ENCODE results near the gene RPS2.
A peak's percentile ranks its signal among the peaks of the same experiment; 100 is the strongest.

The RPS2 gene

GRCh38 chr16:1961651-1962067, 3.0 kb downstream of the RPS2 start:
- Histone ChIP-seq H3K79me2 (ENCODE audit: insufficient read depth, low read length) (peaks cover 21% of the 10 kb centered on the region), H4K20me1 (ENCODE audit: insufficient read depth, low read length) (no peaks in the 10 kb centered on the region), H3K9me3 (ENCODE audit: low read length) (no peaks in the 10 kb centered on the region), H3K27ac (ENCODE audit: low read depth, low read length, poor library complexity, severe bottlenecking) (peak overlapping the region; percentile 44), H3F3A (ENCODE audit: insufficient read depth, low read length) (peaks cover 16% of the 10 kb centered on the region), H3K9me2 (ENCODE audit: low read depth, low read length) (no peaks in the 10 kb centered on the region), H3K9ac (ENCODE audit: low read length) (no peak overlapping the region), H3K4me1 (ENCODE audit: insufficient read depth, low read length, severe bottlenecking) (peaks cover 46% of the 10 kb centered on the region), H3K27me3 (ENCODE audit: insufficient read depth, low read length) (no peaks in the 10 kb centered on the region), H3K36me3 (ENCODE audit: insufficient read depth, low read length) (peaks cover 35% of the 10 kb centered on the region), H3K4me2 (ENCODE audit: low read length) (peak overlapping the region; percentile 97; the same call in 1 of the 2 replicates), H3K4me3 (ENCODE audit: low read depth, low read length, poor library complexity, severe bottlenecking) (peak overlapping the region; percentile 16), H2AFZ (ENCODE audit: low read length) (no peak overlapping the region)
- TF ChIP-seq CTCF (IDR thresholded peaks at IDR 0.05; ENCODE audit: low read length), result no peak
- TF ChIP-seq EZH2 (IDR thresholded peaks at IDR 0.05; ENCODE audit: borderline replicate concordance, low read length), result no peak

- no peak overlapping the region for H2AFZ ChIP-seq (ENCODE audit: low read length)
- no peaks in the 10 kb centered on the region for H4K20me1 ChIP-seq (ENCODE audit: insufficient read depth, low read length)
- H3F3A ChIP-seq (ENCODE audit: insufficient read depth, low read length), result peaks cover 16% of the 10 kb centered on the region
- H3K79me2 ChIP-seq (ENCODE audit: insufficient read depth, low read length), result peaks cover 21% of the 10 kb centered on the region
- H3K4me3 ChIP-seq (ENCODE audit: low read depth, low read length, poor library complexity, severe bottlenecking), result peak overlapping the region; percentile 90
- H3K4me2 ChIP-seq (ENCODE audit: low read length), result peak overlapping the region; percentile 72
- H3K27ac ChIP-seq (ENCODE audit: low read depth, low read length, poor library complexity, severe bottlenecking), result peak overlapping the region; percentile 75
- TF ChIP-seq CTCF (IDR thresholded peaks at IDR 0.05; ENCODE audit: low read length) (no peak), EZH2 (IDR thresholded peaks at IDR 0.05; ENCODE audit: borderline replicate concordance, low read length) (no peak)
- H3K9ac ChIP-seq (ENCODE audit: low read length), result peak overlapping the region; percentile 90; the same call in 1 of the 2 replicates
- no peaks in the 10 kb centered on the region; the same call in 1 of the 2 replicates for H3K27me3 ChIP-seq (ENCODE audit: insufficient read depth, low read length)
- peaks cover 45% of the 10 kb centered on the region for H3K4me1 ChIP-seq (ENCODE audit: insufficient read depth, low read length, severe bottlenecking)
- H3K9me3 ChIP-seq (ENCODE audit: low read length), result no peaks in the 10 kb centered on the region
- no peaks in the 10 kb centered on the region for H3K9me2 ChIP-seq (ENCODE audit: low read depth, low read length)
- peaks cover 35% of the 10 kb centered on the region for H3K36me3 ChIP-seq (ENCODE audit: insufficient read depth, low read length)
Observed at GRCh38 chr16:1960665-1961630, 3.7 kb downstream of the RPS2 start.

GRCh38 chr16:1959269-1960039, 5.2 kb downstream of the RPS2 start, which contains the start of gene NDUFB10:
TSS of gene NDUFB10 (plus strand) at chr16:1959538. CDS start at chr16:1959625, 87 bp downstream.
- TF ChIP-seq EZH2 (IDR thresholded peaks at IDR 0.05; ENCODE audit: borderline replicate concordance, low read length), result no peak
- peak; percentile 89 for TF ChIP-seq CTCF (IDR thresholded peaks at IDR 0.05; ENCODE audit: low read length)
- Histone ChIP-seq H3K9ac (ENCODE audit: low read length) (peak within 1 kb of the TSS; percentile 90), H3K36me3 (ENCODE audit: insufficient read depth, low read length) (peaks cover 35% of the 10 kb centered on the region), H3K4me3 (ENCODE audit: low read depth, low read length, poor library complexity, severe bottlenecking) (peak within 1 kb of the TSS; percentile 90), H2AFZ (ENCODE audit: low read length) (no peak within 1 kb of the TSS), H3K9me2 (ENCODE audit: low read depth, low read length) (no peaks in the 10 kb centered on the region), H3K4me2 (ENCODE audit: low read length) (peak within 1 kb of the TSS; percentile 72), H3K27me3 (ENCODE audit: insufficient read depth, low read length) (no peaks in the 10 kb centered on the region; the same call in 1 of the 2 replicates), H4K20me1 (ENCODE audit: insufficient read depth, low read length) (no peaks in the 10 kb centered on the region), H3K4me1 (ENCODE audit: insufficient read depth, low read length, severe bottlenecking) (peaks cover 39% of the 10 kb centered on the region), H3K79me2 (ENCODE audit: insufficient read depth, low read length) (peaks cover 14% of the 10 kb centered on the region), H3K9me3 (ENCODE audit: low read length) (no peaks in the 10 kb centered on the region), H3K27ac (ENCODE audit: low read depth, low read length, poor library complexity, severe bottlenecking) (peak within 1 kb of the TSS; percentile 75), H3F3A (ENCODE audit: insufficient read depth, low read length) (peaks cover 16% of the 10 kb centered on the region)

All from OCI-LY1 (cell line).